Neuronal stem cell (in vitro differentiated cells): Measurements from ENCODE around the gene PRDM2.

ENCODE experiments used
- DNase-seq: peaks from one replicate; pipeline ENCODE4 v3.0.0-alpha.2; 2013; ENCODE audit warnings: low spot score
- H2AFZ ChIP-seq: one replicate; pipeline ENCODE4 v1.6.1; 2013; ENCODE audit warnings: mild to moderate bottlenecking, low read length, inconsistent platforms
- H2AK5ac ChIP-seq: 2 replicates; pipeline ENCODE4 v1.6.1; 2013; ENCODE audit warnings: low read depth, mild to moderate bottlenecking, inconsistent platforms, low read length, moderate library complexity, mixed read lengths
- H2BK120ac ChIP-seq: 2 replicates; pipeline ENCODE4 v1.6.1; 2013; ENCODE audit warnings: low read depth, mild to moderate bottlenecking, inconsistent platforms, low read length, moderate library complexity, mixed read lengths
- H2BK12ac ChIP-seq: one replicate; pipeline ENCODE4 v1.6.1; 2013; ENCODE audit warnings: low read length, inconsistent platforms
- H2BK15ac ChIP-seq: 2 replicates; pipeline ENCODE4 v1.6.1; 2013; ENCODE audit warnings: mild to moderate bottlenecking, low read length, inconsistent platforms, mixed read lengths
- H2BK5ac ChIP-seq: one replicate; pipeline ENCODE4 v1.6.1; 2013; ENCODE audit warnings: inconsistent platforms, mild to moderate bottlenecking, low read length, moderate library complexity
- H3K14ac ChIP-seq: one replicate; pipeline ENCODE4 v1.6.1; 2013; ENCODE audit warnings: low read length, inconsistent platforms
- H3K18ac ChIP-seq: 2 replicates; pipeline ENCODE4 v1.6.1; 2013; ENCODE audit warnings: low read length, inconsistent platforms
- H3K23ac ChIP-seq: 2 replicates; pipeline ENCODE4 v1.6.1; 2013; ENCODE audit warnings: low read depth, mild to moderate bottlenecking, mixed read lengths, low read length, inconsistent platforms; ENCODE audit not compliant: poor library complexity
- H3K27ac ChIP-seq: replicated peaks from 3 replicates; pipeline ENCODE4 v1.5.1; 2013; ENCODE audit warnings: low read length, inconsistent platforms
- H3K27me3 ChIP-seq, 3 experiments: 2 replicates each; pipeline ENCODE4 v1.6.1; 2013; ENCODE audit warnings: low read length in 3 of 3, mild to moderate bottlenecking in 2 of 3, inconsistent platforms in 1 of 3, low read depth in 1 of 3, mixed read lengths in 1 of 3, moderate library complexity in 1 of 3; ENCODE audit not compliant: control insufficient read depth in 3 of 3, insufficient read depth in 3 of 3
- H3K36me3 ChIP-seq, 2 donors: replicated peaks in 1 of 2; 2 replicates each; pipeline ENCODE4 v1.6.1; 2013; ENCODE audit warnings: low read length in 2 of 2; ENCODE audit not compliant: control insufficient read depth in 2 of 2, insufficient read depth in 2 of 2
- H3K4ac ChIP-seq: 2 replicates; pipeline ENCODE4 v1.6.1; 2013; ENCODE audit warnings: inconsistent platforms, mild to moderate bottlenecking, low read length, moderate library complexity
- H3K4me1 ChIP-seq, 2 donors: 1 replicate in 1 of 2; 2 replicates in 1 of 2; pipeline ENCODE4 v1.6.1; 2013; ENCODE audit warnings: low read length in 2 of 2, low read depth in 1 of 2; ENCODE audit not compliant: control insufficient read depth in 2 of 2, insufficient read depth in 1 of 2
- H3K4me2 ChIP-seq: one replicate; pipeline ENCODE4 v1.6.1; 2013; ENCODE audit warnings: mild to moderate bottlenecking, low read length, inconsistent platforms; ENCODE audit not compliant: insufficient read depth, poor library complexity, severe bottlenecking
- H3K4me3 ChIP-seq, 2 donors: 2 replicates each; pipeline ENCODE4 v1.5.1; 2013; ENCODE audit warnings: low read length in 2 of 2, mild to moderate bottlenecking in 2 of 2, inconsistent platforms in 1 of 2, moderate library complexity in 1 of 2
- H3K79me1 ChIP-seq: one replicate; pipeline ENCODE4 v1.6.1; 2013; ENCODE audit warnings: low read depth, mild to moderate bottlenecking, inconsistent platforms, low read length, moderate library complexity
- H3K9ac ChIP-seq: one replicate; pipeline ENCODE4 v1.6.1; 2013; ENCODE audit warnings: mild to moderate bottlenecking, low read depth, low read length, inconsistent platforms; ENCODE audit not compliant: poor library complexity
- H3K9me3 ChIP-seq, 2 donors: replicated peaks in 1 of 2; 2 replicates each; pipeline versions ENCODE3 to v1.6.1; 2013; ENCODE audit warnings: low read length in 2 of 2, mild to moderate bottlenecking in 2 of 2, inconsistent platforms in 1 of 2, low read depth in 1 of 2, mixed read lengths in 1 of 2, moderate library complexity in 1 of 2; ENCODE audit not compliant: control insufficient read depth in 2 of 2, insufficient read depth in 1 of 2
- H4K8ac ChIP-seq: one replicate; pipeline ENCODE4 v1.6.1; 2013; ENCODE audit warnings: low read depth, mild to moderate bottlenecking, inconsistent platforms, low read length, moderate library complexity
- H4K91ac ChIP-seq: one replicate; pipeline ENCODE4 v1.6.1; 2013; ENCODE audit warnings: low read length, low read depth, mild to moderate bottlenecking, inconsistent platforms; ENCODE audit not compliant: poor library complexity
- WGBS, 2 donors: extraction: QIAGEN DNeasy Blood & Tissue Kit; methylation state at CpG; one replicate each; pipeline ENCODE4 v1.1.7; 2013; ENCODE audit warnings: missing lambda C conversion rate in 2 of 2, mixed read lengths in 1 of 2; ENCODE audit not compliant: insufficient read length in 2 of 2, insufficient replicate concordance in 1 of 2; ENCODE audit errors: extremely low coverage in 2 of 2; 5-methylcytosine and 5-hydroxymethylcytosine counted together

The PRDM2 gene

DNA sequence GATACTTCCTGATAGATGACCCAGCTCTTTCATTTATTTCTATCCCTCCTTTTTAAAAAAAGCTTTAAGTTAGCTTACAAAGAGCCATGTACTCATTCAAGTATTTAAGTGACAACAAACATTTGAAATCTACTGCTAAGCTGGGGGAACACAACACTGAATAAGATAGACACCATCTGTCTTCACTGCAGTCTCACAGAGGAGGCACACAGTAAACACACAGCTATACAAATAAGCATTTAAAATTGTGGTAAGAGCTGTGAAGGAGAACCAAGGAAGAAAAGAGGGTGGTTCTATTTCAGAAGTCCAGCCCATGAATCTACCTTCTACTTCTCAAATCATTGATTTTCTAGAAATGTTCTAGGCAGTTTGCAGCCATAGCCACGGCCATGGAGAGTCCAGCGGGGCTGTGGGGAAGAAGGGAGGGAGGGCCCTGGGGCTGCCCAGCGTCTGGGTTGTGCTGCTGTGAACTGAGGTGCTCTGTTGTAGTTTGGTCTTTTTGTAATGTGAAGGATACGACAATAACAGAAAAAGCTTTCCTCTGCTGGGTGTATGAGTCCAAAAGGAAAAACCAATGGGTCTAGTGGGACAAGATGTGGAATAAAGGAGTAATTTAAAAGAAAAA, 28.2 kb downstream of the PRDM2 start:
- Histone ChIP-seq H2BK12ac (no peak overlapping the region), H3K79me1 (no peaks in the 10 kb centered on the region), H3K23ac (no peak overlapping the region), H2BK120ac (no peak overlapping the region), H3K36me3 (peaks cover 0 to 5% of the 10 kb centered on the region in 2 donors), H3K9ac (no peak overlapping the region), H2AK5ac (no peak overlapping the region), H3K4me3 (no peak overlapping the region), H3K14ac (no peak overlapping the region), H2BK15ac (no peak overlapping the region), H2BK5ac (no peak overlapping the region), H3K4me2 (no peak overlapping the region), H4K8ac (no peak overlapping the region), H3K27ac (no peak overlapping the region), H2AFZ (no peak overlapping the region), H3K9me3 (no peaks in the 10 kb centered on the region), H4K91ac (no peak overlapping the region), H3K4ac (no peak overlapping the region), H3K27me3 (no peaks in the 10 kb centered on the region), H3K18ac (no peak overlapping the region), H3K4me1 (peaks cover 3 to 8% of the 10 kb centered on the region in 2 donors)
- no CpG with 5 or more reads among the region's 4 CpGs for WGBS, 2 donors
- DNase-seq, result no peak

DNA sequence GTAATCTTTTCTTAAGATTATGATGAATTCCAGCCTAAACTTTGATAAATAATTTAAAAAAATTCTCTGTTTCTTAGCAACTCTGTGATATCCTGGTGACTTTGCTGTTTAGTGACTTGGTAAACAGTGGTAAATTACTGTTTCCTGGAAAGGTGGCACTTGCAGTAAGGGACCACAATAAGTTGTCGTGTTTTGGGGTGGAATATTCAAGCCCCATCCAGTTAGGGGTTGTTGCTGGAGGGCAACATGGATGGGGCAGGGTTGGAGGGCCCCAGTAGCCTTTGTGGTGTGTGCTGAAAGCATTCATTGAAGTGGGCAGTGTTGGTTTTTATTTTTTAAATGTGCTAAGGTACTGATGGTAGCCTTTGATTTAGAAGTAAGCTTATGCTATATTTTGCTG, 30.3 kb downstream of the PRDM2 start:
- Histone ChIP-seq H3K4me2 (no peak overlapping the region), H2BK5ac (no peak overlapping the region), H2BK15ac (no peak overlapping the region), H4K91ac (no peak overlapping the region), H3K4me1 (peaks cover 3 to 12% of the 10 kb centered on the region in 2 donors), H2AFZ (no peak overlapping the region), H3K27me3 (no peaks in the 10 kb centered on the region), H3K9ac (no peak overlapping the region), H4K8ac (no peak overlapping the region), H3K4me3 (no peak overlapping the region), H3K36me3 (peaks cover 0 to 8% of the 10 kb centered on the region in 2 donors), H3K18ac (no peak overlapping the region), H2BK12ac (no peak overlapping the region), H3K9me3 (no peaks in the 10 kb centered on the region), H2AK5ac (no peak overlapping the region), H3K27ac (no peak overlapping the region), H3K79me1 (no peaks in the 10 kb centered on the region), H3K23ac (no peak overlapping the region), H3K4ac (no peak overlapping the region), H2BK120ac (no peak overlapping the region), H3K14ac (no peak overlapping the region)
- no CpG with 5 or more reads among the region's 1 CpG for WGBS, 2 donors
- no peak for DNase-seq

DNA sequence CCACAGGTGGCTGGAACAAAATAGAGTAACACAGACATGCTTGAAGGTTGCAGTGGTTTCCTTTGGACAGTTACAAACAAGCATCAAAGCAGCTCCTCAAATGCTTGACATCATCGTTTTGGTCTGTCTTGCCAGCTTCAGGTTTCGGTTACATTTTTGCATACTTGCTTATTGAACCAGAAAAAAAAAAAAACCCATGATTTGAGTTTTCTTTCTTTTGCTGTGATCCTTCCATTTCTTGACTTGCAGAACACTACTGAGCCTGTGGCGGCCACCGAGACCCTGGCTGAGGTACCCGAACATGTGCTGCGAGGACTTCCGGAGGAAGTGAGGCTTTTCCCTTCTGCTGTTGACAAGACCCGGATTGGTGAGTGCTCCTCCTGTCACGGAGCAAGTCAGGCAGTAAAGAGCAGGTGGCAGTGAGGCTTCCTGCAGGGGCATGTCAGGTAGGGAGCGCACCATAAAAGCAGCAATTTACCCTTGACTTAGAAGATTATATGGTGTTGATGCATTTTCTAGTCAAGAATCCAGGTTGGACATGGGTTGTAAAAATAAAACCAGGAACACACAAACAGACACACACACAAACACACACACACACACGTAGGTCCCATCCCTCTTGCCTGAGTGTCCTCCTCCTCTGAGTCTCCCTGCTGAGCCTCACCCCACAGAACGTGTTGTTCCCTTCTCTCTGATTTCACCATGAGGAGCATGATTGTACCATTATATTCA, 30.9 kb downstream of the PRDM2 start:
- H3K4me3 ChIP-seq, result no peak overlapping the region

DNA sequence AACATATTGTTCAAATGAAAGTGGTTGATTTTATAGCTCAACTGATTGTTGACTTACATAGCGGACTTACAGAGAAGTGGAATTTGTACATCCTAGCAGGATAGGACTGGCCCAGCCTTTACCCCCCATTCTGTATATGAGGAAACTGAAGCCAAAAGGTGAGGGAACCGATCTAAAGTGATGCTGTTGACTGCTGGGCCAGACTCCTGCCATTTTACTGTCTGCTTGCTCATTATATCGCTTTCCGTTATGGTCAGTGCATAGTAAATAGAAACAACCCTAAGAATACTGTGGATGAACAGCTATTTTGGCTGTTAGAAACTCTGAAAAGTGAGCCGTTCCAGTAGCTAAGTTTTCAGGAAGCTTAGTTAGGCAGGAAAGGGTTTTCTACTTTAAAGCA, 31.9 kb downstream of the PRDM2 start:
- H4K91ac ChIP-seq, result no peak overlapping the region
- no peak overlapping the region for H3K4me3 ChIP-seq
- no peaks in the 10 kb centered on the region for H3K27me3 ChIP-seq
- H2AFZ ChIP-seq, result no peak overlapping the region
- no peak for DNase-seq
- H2BK120ac ChIP-seq, result no peak overlapping the region
- no peak overlapping the region for H3K23ac ChIP-seq
- H2BK5ac ChIP-seq, result no peak overlapping the region
- H3K9ac ChIP-seq, result no peak overlapping the region
- no peak overlapping the region for H3K14ac ChIP-seq
- peaks cover 3 to 12% of the 10 kb centered on the region in 2 donors for H3K4me1 ChIP-seq
- no peak overlapping the region for H3K4ac ChIP-seq
- no CpG with 5 or more reads among the region's 5 CpGs for WGBS, 2 donors
- H2BK12ac ChIP-seq, result no peak overlapping the region
- H3K4me2 ChIP-seq, result no peak overlapping the region
- no peaks in the 10 kb centered on the region for H3K9me3 ChIP-seq
- H2AK5ac ChIP-seq, result no peak overlapping the region
- H4K8ac ChIP-seq, result no peak overlapping the region
- H3K36me3 ChIP-seq, result peaks cover 0 to 12% of the 10 kb centered on the region in 2 donors
- H3K18ac ChIP-seq, result no peak overlapping the region
- no peak overlapping the region for H2BK15ac ChIP-seq
- H3K27ac ChIP-seq, result no peak overlapping the region
- no peaks in the 10 kb centered on the region for H3K79me1 ChIP-seq

More for the DNA sequence above, 30.9 kb downstream of the PRDM2 start:
- Histone ChIP-seq H4K8ac (no peak overlapping the region), H3K36me3 (peaks cover 0 to 12% of the 10 kb centered on the region in 2 donors), H3K79me1 (no peaks in the 10 kb centered on the region), H3K14ac (no peak overlapping the region), H2BK15ac (no peak overlapping the region), H3K4me1 (peaks cover 3 to 12% of the 10 kb centered on the region in 2 donors), H3K27me3 (no peaks in the 10 kb centered on the region), H3K4ac (no peak overlapping the region), H3K9ac (no peak overlapping the region), H3K9me3 (no peaks in the 10 kb centered on the region), H4K91ac (no peak overlapping the region), H2AFZ (no peak overlapping the region), H2BK12ac (no peak overlapping the region), H2BK120ac (no peak overlapping the region), H3K18ac (no peak overlapping the region), H3K27ac (no peak overlapping the region), H3K4me2 (no peak overlapping the region), H2BK5ac (no peak overlapping the region), H3K23ac (no peak overlapping the region), H2AK5ac (no peak overlapping the region)
- no peak for DNase-seq
- no CpG with 5 or more reads among the region's 12 CpGs for WGBS, 2 donors
